Measurements from ENCODE around the gene TJP1. TPM values are rescaled to one million over a fixed set of nuclear protein-coding genes. Genes with fewer than 3 reads are reported as not detected.
"Not testable (repeated sequence)": the region's sequence is repeated elsewhere in the genome, so short reads cannot be mapped to it uniquely, and the experiment has no call there.

Gene TJP1
- total RNA-seq, 2 donors from 2014 or later = 0.30 TPM; not detected in 1

- no peaks in the 10 kb centered on the region for H3K36me3 Mint-ChIP-seq
- ATAC-seq = no peak
- peaks cover 0 to 6% of the 10 kb centered on the region in 2 donors for H3K9me3 Mint-ChIP-seq
- H3K27ac Mint-ChIP-seq = no peak overlapping the region
- DNase-seq (ENCODE audit: low spot score in 2 of 2) = no peak
Observed at GRCh38 chr15:29687939-29688505, 134.2 kb downstream of the TJP1 start.

- DNase-seq (ENCODE audit: low spot score in 2 of 2) = no peak
- Mint-ChIP-seq H3K9me3 (no peaks in the 10 kb centered on the region), H3K27ac (no peak overlapping the region), H3K36me3 (no peaks in the 10 kb centered on the region)
- no peak for ATAC-seq
Observed at GRCh38 chr15:29687204-29687815, 135.0 kb downstream of the TJP1 start.

- Mint-ChIP-seq H3K36me3 (no peaks in the 10 kb centered on the region), H3K9me3 (no peaks in the 10 kb centered on the region), H3K27ac (no peak overlapping the region)
- ATAC-seq (no peak), DNase-seq (ENCODE audit: low spot score in 2 of 2) (no peak)
Observed at GRCh38 chr15:29686445-29687203, 135.6 kb downstream of the TJP1 start.

- ATAC-seq (no peak), DNase-seq (ENCODE audit: low spot score in 2 of 2) (no peak)
- H3K36me3 Mint-ChIP-seq = no peaks in the 10 kb centered on the region
- no peaks in the 10 kb centered on the region for H3K9me3 Mint-ChIP-seq
- H3K27ac Mint-ChIP-seq = no peak overlapping the region
Observed at GRCh38 chr15:29686079-29686425, 136.2 kb downstream of the TJP1 start.

- DNase-seq (ENCODE audit: low spot score in 2 of 2) (no peak), ATAC-seq (no peak)
- peak overlapping the region in 1 of 2 donors; percentile 50 for H3K27ac Mint-ChIP-seq
Observed at GRCh38 chr15:29685156-29686078, 136.9 kb downstream of the TJP1 start.

GRCh38 chr15:29682781-29683180 lies 139.5 kb downstream of the TJP1 start:
- H3K27ac Mint-ChIP-seq = no peak overlapping the region
- ATAC-seq = no peak
- no peaks in the 10 kb centered on the region for H3K36me3 Mint-ChIP-seq
- no peaks in the 10 kb centered on the region for H3K9me3 Mint-ChIP-seq
- no peak for DNase-seq (ENCODE audit: low spot score in 2 of 2)

More at GRCh38 chr15:29685156-29686078, 136.9 kb downstream of the TJP1 start:
- no peaks in the 10 kb centered on the region for H3K9me3 Mint-ChIP-seq
- H3K36me3 Mint-ChIP-seq = no peaks in the 10 kb centered on the region

- Mint-ChIP-seq H3K9me3 (no peaks in the 10 kb centered on the region), H3K36me3 (peaks cover 0 to 2% of the 10 kb centered on the region in 2 donors), H3K27ac (no peak overlapping the region)
- ATAC-seq = no peak
- DNase-seq (ENCODE audit: low spot score in 2 of 2) = no peak
Observed at GRCh38 chr15:29682361-29682760, 139.9 kb downstream of the TJP1 start.

- Mint-ChIP-seq H3K27ac (no peak overlapping the region), H3K9me3 (no peaks in the 10 kb centered on the region), H3K36me3 (peaks cover 0 to 5% of the 10 kb centered on the region in 2 donors)
- DNase-seq (ENCODE audit: low spot score in 2 of 2) = no peak
- no peak for ATAC-seq
Observed at GRCh38 chr15:29681946-29682345, 140.3 kb downstream of the TJP1 start.

- DNase-seq (ENCODE audit: low spot score in 2 of 2) (no peak), ATAC-seq (no peak)
- peaks cover 0 to 5% of the 10 kb centered on the region in 2 donors for H3K36me3 Mint-ChIP-seq
- H3K27ac Mint-ChIP-seq = no peak overlapping the region
- no peaks in the 10 kb centered on the region for H3K9me3 Mint-ChIP-seq
Observed at GRCh38 chr15:29681166-29681845, 141.0 kb downstream of the TJP1 start.

- DNase-seq (ENCODE audit: low spot score in 2 of 2) (no peak), ATAC-seq (no peak)
- no peak overlapping the region for H3K27ac Mint-ChIP-seq
- H3K36me3 Mint-ChIP-seq = peaks cover 0 to 5% of the 10 kb centered on the region in 2 donors
- no peaks in the 10 kb centered on the region for H3K9me3 Mint-ChIP-seq
Observed at GRCh38 chr15:29680465-29681165, 141.7 kb downstream of the TJP1 start.

GRCh38 chr15:29678504-29679034 lies 143.7 kb downstream of the TJP1 start:
- Mint-ChIP-seq H3K27ac (no peak overlapping the region), H3K36me3 (peaks cover 0 to 5% of the 10 kb centered on the region in 2 donors), H3K9me3 (no peaks in the 10 kb centered on the region)
- ATAC-seq (no peak), DNase-seq (ENCODE audit: low spot score in 2 of 2) (no peak)

GRCh38 chr15:29677871-29678461 lies 144.3 kb downstream of the TJP1 start:
- Mint-ChIP-seq H3K9me3 (no peaks in the 10 kb centered on the region), H3K27ac (no peak overlapping the region), H3K36me3 (peaks cover 0 to 5% of the 10 kb centered on the region in 2 donors)
- DNase-seq (ENCODE audit: low spot score in 2 of 2) (no peak), ATAC-seq (no peak)

- no peak for DNase-seq (ENCODE audit: low spot score in 2 of 2)
- Mint-ChIP-seq H3K9me3 (no peaks in the 10 kb centered on the region), H3K36me3 (peaks cover 0 to 5% of the 10 kb centered on the region in 2 donors), H3K27ac (no peak overlapping the region)
- ATAC-seq = no peak
Observed at GRCh38 chr15:29677455-29677854, 144.8 kb downstream of the TJP1 start.

- H3K36me3 Mint-ChIP-seq = peaks cover 0 to 5% of the 10 kb centered on the region in 2 donors
- no peak overlapping the region for H3K27ac Mint-ChIP-seq
- H3K9me3 Mint-ChIP-seq = no peaks in the 10 kb centered on the region
- DNase-seq (ENCODE audit: low spot score in 2 of 2) (no peak), ATAC-seq (no peak)
Observed at GRCh38 chr15:29676961-29677402, 145.3 kb downstream of the TJP1 start.

- not testable (repeated sequence) for H3K9me3 Mint-ChIP-seq; ATAC-seq; H3K36me3 Mint-ChIP-seq; DNase-seq (ENCODE audit: low spot score in 2 of 2); H3K27ac Mint-ChIP-seq
Observed at GRCh38 chr15:29676374-29676960, 145.8 kb downstream of the TJP1 start.
